ENCODE data around the gene WDR27.

DNA sequence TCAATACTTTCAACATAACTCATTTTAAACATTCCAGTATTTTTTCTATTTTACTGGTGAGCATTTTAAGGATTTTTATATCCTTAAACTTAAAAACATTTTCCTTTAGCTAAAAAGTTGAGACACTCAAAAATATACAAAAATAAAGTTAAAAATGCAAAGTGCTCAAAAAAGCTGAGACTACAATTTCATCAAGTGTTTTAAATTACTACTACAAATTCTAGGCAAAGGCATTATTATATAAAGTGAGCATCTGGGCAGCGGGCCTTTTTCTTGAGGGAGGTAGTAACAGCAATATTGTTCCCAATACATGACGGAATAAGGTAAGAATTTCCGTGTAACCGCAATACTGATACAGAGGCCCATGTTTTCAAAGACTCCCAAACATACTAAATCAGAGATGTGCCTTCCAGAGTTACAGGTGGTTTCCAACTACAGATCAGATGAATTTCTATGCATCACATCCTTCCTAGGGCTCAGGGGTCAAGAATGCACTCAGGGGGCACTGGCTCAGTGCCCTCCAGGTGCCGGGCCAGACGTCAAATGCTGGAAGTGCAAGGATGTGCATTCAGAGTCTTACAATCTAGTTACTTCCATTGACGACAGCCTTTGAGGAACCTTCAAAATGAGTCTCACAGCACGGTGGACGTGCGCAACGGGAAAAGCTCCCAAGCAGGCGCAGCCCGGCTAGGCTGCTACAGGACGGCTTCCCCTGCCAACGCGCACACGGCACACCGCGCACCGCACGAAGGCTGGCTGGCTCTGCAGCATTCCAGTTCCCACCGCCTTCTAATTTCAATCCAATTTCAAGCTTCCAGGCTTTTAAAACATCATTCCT lies 20.8 kb upstream of the WDR27 start:
- TF ChIP-seq, protein P1, sequence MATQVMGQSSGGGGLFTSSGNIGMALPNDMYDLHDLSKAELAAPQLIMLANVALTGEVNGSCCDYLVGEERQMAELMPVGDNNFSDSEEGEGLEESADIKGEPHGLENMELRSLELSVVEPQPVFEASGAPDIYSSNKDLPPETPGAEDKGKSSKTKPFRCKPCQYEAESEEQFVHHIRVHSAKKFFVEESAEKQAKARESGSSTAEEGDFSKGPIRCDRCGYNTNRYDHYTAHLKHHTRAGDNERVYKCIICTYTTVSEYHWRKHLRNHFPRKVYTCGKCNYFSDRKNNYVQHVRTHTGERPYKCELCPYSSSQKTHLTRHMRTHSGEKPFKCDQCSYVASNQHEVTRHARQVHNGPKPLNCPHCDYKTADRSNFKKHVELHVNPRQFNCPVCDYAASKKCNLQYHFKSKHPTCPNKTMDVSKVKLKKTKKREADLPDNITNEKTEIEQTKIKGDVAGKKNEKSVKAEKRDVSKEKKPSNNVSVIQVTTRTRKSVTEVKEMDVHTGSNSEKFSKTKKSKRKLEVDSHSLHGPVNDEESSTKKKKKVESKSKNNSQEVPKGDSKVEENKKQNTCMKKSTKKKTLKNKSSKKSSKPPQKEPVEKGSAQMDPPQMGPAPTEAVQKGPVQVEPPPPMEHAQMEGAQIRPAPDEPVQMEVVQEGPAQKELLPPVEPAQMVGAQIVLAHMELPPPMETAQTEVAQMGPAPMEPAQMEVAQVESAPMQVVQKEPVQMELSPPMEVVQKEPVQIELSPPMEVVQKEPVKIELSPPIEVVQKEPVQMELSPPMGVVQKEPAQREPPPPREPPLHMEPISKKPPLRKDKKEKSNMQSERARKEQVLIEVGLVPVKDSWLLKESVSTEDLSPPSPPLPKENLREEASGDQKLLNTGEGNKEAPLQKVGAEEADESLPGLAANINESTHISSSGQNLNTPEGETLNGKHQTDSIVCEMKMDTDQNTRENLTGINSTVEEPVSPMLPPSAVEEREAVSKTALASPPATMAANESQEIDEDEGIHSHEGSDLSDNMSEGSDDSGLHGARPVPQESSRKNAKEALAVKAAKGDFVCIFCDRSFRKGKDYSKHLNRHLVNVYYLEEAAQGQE (IDR thresholded peaks at IDR 0.05; ENCODE audit: insufficient read depth in 1 of 2, low read depth in 2 of 2, low read length in 2 of 2) = no peak
- no peak for TF ChIP-seq POLR2AphosphoS5 (IDR thresholded peaks at IDR 0.05; ENCODE audit: low read depth, low read length)
